ENCODE results near the gene ZNF816.
"Not testable (repeated sequence)": the region's sequence is repeated elsewhere in the genome, so short reads cannot be mapped to it uniquely, and the experiment has no call there.

The ZNF816 gene

DNA sequence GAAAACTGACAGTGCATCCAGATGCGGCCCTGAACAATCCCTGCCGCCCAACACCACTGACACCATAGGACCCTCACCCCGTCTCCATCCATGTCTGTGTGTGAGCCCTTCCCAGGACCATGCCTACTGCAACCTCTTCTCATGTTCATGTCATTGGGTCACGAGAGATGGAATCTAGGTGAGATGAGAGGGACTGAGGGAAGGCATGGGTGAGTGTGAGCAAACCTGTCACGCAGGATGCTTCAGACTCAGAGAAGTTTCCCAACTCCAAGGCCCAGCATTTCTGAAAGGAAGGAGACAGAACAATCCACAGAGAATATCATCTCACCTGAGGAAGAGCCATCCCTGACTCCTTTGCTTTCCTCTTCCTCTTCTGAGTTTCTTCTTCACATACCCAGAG lies 45.1 kb downstream of the ZNF816 start:
- TF ChIP-seq, protein P1, sequence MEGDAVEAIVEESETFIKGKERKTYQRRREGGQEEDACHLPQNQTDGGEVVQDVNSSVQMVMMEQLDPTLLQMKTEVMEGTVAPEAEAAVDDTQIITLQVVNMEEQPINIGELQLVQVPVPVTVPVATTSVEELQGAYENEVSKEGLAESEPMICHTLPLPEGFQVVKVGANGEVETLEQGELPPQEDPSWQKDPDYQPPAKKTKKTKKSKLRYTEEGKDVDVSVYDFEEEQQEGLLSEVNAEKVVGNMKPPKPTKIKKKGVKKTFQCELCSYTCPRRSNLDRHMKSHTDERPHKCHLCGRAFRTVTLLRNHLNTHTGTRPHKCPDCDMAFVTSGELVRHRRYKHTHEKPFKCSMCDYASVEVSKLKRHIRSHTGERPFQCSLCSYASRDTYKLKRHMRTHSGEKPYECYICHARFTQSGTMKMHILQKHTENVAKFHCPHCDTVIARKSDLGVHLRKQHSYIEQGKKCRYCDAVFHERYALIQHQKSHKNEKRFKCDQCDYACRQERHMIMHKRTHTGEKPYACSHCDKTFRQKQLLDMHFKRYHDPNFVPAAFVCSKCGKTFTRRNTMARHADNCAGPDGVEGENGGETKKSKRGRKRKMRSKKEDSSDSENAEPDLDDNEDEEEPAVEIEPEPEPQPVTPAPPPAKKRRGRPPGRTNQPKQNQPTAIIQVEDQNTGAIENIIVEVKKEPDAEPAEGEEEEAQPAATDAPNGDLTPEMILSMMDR (conservative IDR thresholded peaks at IDR 0.05; ENCODE audit: low read length), result no peak
- DNase-seq (ENCODE audit: low read depth), result no peak
- no peak overlapping the region for H3K4me3 ChIP-seq (ENCODE audit: low read length)

DNA sequence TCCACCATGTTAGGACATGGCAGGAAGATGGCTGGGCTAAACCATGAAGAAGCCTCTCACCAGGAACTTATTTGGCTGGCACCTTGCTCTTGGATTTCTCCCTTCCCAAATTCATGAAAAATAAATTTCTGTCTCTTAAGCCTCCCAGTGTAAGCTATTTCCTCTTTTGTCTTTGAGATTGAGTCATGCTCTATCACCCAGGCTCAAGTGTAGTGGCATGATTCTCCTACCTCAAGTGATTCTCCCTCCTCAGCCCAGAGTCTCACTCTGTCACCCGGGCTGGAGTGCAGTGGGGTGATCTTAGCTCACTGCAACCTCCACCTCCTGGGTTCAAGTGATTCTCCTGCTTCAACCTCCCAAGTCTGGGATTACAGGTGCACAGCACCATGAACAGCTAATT lies 52.0 kb downstream of the ZNF816 start:
- TF ChIP-seq, protein P1 (conservative IDR thresholded peaks at IDR 0.05; ENCODE audit: low read length), result no peak
- DNase-seq (ENCODE audit: low read depth), result no peak

DNA sequence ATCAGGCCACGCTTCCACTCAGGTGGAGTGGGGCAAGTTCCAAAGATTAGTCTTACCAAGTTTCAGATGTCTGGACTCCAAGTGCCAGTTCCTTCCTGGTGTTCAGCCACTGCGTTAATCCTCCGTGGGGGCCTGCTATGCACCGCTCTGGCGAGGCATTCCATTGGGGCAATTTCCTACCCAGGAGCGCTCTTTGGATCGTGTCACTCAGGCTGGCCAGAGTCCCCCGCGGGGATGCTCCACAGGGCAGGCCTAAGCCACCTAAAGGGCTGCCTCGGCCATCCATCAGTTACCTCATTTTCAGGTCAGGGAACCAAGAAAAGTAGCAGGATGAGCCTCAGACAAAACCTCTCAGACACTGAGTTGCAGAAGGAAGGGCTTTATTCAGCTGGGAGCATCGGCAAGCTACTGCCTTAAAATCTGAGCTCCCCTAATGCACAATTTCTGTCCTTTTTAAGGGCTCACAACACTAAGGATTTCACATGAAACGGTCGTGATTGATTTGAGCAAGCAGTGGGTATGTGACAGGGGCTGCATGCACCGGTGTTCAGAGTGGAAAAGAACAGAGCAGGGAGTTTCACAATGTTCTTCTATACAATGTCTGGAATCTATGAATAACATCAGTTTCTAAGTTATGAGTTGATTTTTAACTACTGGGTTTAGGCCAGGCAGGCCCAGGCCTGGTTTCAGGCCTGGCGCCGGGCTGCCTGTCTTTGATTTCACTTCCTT lies 58.5 kb downstream of the ZNF816 start:
- not testable (repeated sequence) for DNase-seq (ENCODE audit: low read depth); H3K4me3 ChIP-seq (ENCODE audit: low read length)

More for the DNA sequence above, 52.0 kb downstream of the ZNF816 start:
- no peak overlapping the region for H3K4me3 ChIP-seq (ENCODE audit: low read length)

DNA sequence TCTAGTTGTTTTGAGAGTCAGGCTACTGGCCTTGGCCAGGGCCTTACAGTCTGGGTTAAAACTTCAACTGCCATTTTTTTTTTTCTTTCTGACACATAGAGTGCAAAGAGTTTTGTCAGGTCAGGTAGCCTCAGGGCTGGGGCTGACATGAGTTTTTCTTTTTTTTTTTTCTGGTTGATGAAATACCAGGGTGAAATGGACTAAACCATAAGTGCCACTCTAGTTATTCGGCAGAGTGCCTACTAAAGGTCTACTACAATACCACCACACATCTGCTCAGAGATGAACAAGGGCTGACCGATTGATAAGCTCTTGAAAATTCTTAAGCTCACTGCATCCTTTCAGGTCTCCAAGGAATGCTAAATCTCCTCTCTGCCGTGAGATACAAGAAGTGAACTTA lies 60.8 kb downstream of the ZNF816 start:
- H3K4me3 ChIP-seq (ENCODE audit: low read length), result no peak overlapping the region
- TF ChIP-seq, protein P1 (conservative IDR thresholded peaks at IDR 0.05; ENCODE audit: low read length), result no peak
- DNase-seq (ENCODE audit: low read depth), result no peak
